ENCODE measurements around the gene CCIN.

DNA sequence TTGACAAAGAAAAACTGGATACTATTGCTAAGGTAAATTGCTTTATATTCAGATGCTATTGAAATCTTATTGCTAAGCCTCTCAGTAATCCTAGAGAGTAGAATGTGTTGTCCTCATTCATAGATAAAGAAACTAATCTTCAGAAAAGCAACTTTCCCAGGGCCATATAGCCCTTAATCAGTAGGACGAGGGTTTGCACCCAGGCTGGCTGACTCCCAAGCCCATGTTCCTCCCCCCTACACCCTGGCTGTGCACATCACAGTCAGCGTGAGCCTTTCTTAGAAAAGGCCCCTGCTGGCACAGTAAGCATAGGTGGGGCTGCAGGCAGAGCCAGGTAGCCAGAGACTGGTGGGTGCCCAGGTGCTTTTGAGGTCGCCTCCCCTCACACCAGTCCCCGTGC, 48.5 kb upstream of the CCIN start:
- TF ChIP-seq, protein P1, sequence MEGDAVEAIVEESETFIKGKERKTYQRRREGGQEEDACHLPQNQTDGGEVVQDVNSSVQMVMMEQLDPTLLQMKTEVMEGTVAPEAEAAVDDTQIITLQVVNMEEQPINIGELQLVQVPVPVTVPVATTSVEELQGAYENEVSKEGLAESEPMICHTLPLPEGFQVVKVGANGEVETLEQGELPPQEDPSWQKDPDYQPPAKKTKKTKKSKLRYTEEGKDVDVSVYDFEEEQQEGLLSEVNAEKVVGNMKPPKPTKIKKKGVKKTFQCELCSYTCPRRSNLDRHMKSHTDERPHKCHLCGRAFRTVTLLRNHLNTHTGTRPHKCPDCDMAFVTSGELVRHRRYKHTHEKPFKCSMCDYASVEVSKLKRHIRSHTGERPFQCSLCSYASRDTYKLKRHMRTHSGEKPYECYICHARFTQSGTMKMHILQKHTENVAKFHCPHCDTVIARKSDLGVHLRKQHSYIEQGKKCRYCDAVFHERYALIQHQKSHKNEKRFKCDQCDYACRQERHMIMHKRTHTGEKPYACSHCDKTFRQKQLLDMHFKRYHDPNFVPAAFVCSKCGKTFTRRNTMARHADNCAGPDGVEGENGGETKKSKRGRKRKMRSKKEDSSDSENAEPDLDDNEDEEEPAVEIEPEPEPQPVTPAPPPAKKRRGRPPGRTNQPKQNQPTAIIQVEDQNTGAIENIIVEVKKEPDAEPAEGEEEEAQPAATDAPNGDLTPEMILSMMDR (IDR thresholded peaks at IDR 0.05), result no peak
- TF ChIP-seq POLR2A (IDR thresholded peaks at IDR 0.05), result no peak
